ENCODE data around the gene MBNL1.

The MBNL1 gene

DNA sequence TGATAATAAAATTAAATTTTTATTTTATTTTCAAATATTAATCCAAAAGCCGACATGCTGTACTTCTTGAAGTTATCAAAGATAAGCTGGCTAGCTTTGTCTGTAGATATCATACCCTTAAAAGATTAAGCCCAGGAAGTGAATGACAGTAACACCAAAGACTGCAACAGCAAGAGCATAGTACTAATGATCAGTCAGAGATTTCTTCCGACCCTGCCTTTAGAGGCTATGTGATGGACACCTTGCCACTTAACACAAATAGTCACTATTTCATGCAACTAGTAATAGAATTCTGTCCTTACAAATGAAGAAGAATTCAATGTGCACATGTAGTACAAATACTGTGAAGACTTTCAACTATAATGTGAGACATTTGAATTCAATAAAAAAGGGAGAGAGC lies 9.3 kb upstream of the MBNL1 start:
- peaks cover 8% of the 10 kb centered on the region for H3K36me3 Mint-ChIP-seq (ENCODE audit: low read depth)
- H3K4me3 Mint-ChIP-seq, result peak overlapping the region; percentile 60
- peaks cover 93% of the 10 kb centered on the region for H3K4me1 Mint-ChIP-seq (ENCODE audit: low read depth)
- peak overlapping the region; percentile 97 for H3K27ac Mint-ChIP-seq
- no peaks in the 10 kb centered on the region for H3K27me3 Mint-ChIP-seq
- H3K9me3 Mint-ChIP-seq, result no peaks in the 10 kb centered on the region

DNA sequence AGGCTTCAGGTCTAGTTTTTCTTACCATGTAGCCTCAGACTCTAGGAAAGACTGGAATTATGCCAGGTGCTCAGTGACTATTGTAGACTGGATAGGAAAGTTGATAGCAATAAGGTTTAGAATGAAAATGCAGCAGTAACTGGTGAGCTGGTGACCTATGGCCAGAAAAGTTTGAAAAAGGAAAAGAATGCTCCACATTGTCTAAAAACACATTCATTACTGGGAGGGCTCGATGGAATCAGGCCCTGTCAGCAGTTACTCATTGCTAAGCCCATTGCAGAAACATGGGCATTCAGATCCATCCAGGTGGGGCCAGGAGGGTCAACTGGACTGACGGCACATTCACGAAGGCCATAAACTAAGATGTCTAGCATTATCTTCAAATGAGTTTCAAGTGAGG lies 8.7 kb upstream of the MBNL1 start:
- Mint-ChIP-seq H3K36me3 (ENCODE audit: low read depth) (peaks cover 8% of the 10 kb centered on the region), H3K27me3 (no peaks in the 10 kb centered on the region), H3K27ac (peak overlapping the region; percentile 97), H3K4me1 (ENCODE audit: low read depth) (peaks cover 91% of the 10 kb centered on the region), H3K9me3 (no peaks in the 10 kb centered on the region), H3K4me3 (peak overlapping the region; percentile 60)

DNA sequence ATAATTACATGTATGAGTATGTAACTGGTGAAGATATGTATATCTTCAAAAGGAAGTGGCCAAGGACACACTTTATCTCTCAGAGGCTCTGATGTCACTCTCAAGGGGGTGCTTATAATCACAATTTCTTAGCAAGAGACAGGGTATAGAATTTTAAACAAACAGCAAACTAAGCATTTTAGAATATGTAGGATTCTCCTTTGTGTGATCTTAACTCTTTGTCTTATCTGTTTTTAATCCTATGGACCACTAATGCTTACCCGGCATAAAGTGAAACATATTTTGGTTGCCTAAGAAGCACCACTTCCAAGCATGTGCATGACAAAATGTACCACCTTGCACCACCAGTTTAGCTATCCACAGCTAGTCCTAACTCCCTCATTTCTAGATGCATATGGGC lies 8.2 kb upstream of the MBNL1 start:
- H3K9me3 Mint-ChIP-seq, result no peaks in the 10 kb centered on the region
- peaks cover 91% of the 10 kb centered on the region for H3K4me1 Mint-ChIP-seq (ENCODE audit: low read depth)
- peaks cover 8% of the 10 kb centered on the region for H3K36me3 Mint-ChIP-seq (ENCODE audit: low read depth)
- H3K27me3 Mint-ChIP-seq, result no peaks in the 10 kb centered on the region
- H3K4me3 Mint-ChIP-seq, result peak overlapping the region; percentile 14
- peak overlapping the region; percentile 63 for H3K27ac Mint-ChIP-seq

DNA sequence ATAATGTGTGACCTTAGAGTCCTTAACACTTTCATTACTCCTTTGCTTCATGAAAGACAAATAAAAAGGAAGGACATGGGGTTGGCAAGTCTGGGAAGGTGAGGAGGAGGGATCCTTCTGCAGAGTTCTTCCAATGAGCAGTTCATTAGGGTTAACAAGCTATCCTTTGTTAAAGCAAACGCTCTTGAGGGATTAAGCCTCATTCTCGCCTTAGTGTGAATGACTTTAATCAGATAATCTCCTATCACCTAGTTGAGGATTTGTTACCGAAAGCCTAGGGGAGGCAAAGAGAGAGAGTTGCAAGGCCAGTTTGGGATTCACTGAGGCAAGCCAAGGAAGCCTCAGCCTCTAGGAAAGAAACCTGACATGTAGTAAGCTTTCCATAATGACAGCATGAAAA lies 7.4 kb upstream of the MBNL1 start:
- Mint-ChIP-seq H3K4me1 (ENCODE audit: low read depth) (peaks cover 90% of the 10 kb centered on the region), H3K27ac (peak overlapping the region; percentile 63), H3K4me3 (no peak overlapping the region), H3K9me3 (no peaks in the 10 kb centered on the region), H3K36me3 (ENCODE audit: low read depth) (peaks cover 8% of the 10 kb centered on the region), H3K27me3 (no peaks in the 10 kb centered on the region)

DNA sequence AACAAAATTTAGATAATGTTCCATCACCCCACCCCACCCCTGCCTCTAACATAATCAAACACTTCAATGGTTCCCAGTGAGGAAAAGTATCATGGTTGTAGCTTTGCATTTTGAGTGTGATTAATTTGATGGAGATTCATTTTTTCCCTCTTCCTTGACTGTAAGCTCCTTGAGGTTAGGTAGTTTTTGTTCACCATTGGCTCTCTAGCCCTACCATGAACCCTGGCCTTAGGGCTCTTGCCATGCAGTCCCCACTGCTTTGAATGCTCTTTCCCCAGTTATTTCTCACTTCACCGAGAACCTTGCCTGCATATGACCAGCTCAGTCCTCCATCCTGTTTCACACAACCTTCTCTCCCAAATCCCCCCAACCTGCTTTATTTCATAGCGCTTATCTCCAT lies 5.0 kb upstream of the MBNL1 start:
- H3K36me3 Mint-ChIP-seq (ENCODE audit: low read depth), result peaks cover 8% of the 10 kb centered on the region
- H3K4me1 Mint-ChIP-seq (ENCODE audit: low read depth), result peaks cover 89% of the 10 kb centered on the region
- H3K4me3 Mint-ChIP-seq, result peak overlapping the region; percentile 16
- H3K27me3 Mint-ChIP-seq, result no peaks in the 10 kb centered on the region
- no peaks in the 10 kb centered on the region for H3K9me3 Mint-ChIP-seq
- peak overlapping the region; percentile 69 for H3K27ac Mint-ChIP-seq

DNA sequence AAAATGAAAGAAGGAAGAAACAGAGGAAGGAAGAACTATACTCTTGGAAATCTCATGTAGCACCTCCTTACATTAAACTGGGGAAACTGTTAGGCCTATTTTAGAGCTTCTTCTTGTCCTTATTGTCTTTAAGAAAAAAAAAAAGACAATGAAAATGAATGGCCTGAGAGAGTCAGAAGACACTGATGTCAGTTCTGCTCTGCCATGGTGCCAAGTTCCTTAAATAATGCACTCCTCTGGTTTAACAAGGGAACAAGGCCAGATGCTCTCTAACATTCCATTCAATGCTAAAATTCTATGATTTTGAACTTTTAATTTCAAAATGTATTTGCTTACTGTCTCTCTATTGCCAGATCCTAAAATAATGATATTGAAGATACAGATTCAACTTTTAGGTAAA lies 4.4 kb upstream of the MBNL1 start:
- Mint-ChIP-seq H3K27ac (peak overlapping the region; percentile 69), H3K9me3 (no peaks in the 10 kb centered on the region), H3K4me3 (peak overlapping the region; percentile 0), H3K4me1 (ENCODE audit: low read depth) (peaks cover 83% of the 10 kb centered on the region), H3K27me3 (no peaks in the 10 kb centered on the region), H3K36me3 (ENCODE audit: low read depth) (peaks cover 8% of the 10 kb centered on the region)

GRCh38 chr3:152266221-152266995 lies 2.3 kb upstream of the MBNL1 start:
- Mint-ChIP-seq H3K27ac (peak overlapping the region; percentile 93), H3K36me3 (ENCODE audit: low read depth) (peaks cover 24% of the 10 kb centered on the region), H3K27me3 (no peaks in the 10 kb centered on the region), H3K4me1 (ENCODE audit: low read depth) (peaks cover 66% of the 10 kb centered on the region), H3K9me3 (no peaks in the 10 kb centered on the region), H3K4me3 (peak overlapping the region; percentile 88)

DNA sequence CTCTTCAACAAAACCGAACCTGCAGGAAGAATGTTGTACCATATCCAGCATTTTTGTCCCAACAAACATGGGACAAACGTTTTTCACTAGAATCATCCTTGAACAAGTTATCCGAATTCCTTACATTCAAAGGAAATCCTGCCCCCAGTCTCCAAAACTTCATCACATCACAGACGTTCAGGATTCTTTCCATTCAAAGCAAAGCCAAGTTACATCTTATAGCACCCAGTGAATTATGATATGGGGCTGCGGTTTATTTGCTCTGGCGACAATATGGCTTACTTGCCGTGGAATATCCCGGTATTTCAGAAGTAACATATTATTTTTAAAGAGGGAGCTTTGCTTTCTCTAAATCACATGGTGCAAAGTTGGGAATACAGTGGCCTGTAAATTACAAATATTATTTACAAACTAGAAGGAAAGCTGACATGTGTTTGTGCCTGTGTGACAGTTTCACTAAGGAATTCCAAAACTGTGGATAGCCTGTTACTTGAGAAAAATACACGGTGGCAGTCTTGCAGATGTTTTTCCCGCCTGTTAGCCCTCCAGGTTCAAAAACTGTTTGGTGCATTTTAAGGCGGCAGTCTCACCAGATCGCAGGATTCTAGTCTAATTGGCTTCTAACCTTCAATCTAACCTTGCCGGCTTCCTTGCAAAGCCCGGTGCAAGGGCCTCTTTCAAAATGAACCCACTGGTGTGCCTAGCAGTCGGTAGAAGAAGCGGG lies 736 bp upstream of the MBNL1 start:
- Mint-ChIP-seq H3K36me3 (ENCODE audit: low read depth) (peaks cover 35% of the 10 kb centered on the region), H3K9me3 (no peaks in the 10 kb centered on the region), H3K27me3 (no peaks in the 10 kb centered on the region), H3K27ac (peak overlapping the region; percentile 93), H3K4me1 (ENCODE audit: low read depth) (peaks cover 70% of the 10 kb centered on the region), H3K4me3 (peak overlapping the region; percentile 88)

DNA sequence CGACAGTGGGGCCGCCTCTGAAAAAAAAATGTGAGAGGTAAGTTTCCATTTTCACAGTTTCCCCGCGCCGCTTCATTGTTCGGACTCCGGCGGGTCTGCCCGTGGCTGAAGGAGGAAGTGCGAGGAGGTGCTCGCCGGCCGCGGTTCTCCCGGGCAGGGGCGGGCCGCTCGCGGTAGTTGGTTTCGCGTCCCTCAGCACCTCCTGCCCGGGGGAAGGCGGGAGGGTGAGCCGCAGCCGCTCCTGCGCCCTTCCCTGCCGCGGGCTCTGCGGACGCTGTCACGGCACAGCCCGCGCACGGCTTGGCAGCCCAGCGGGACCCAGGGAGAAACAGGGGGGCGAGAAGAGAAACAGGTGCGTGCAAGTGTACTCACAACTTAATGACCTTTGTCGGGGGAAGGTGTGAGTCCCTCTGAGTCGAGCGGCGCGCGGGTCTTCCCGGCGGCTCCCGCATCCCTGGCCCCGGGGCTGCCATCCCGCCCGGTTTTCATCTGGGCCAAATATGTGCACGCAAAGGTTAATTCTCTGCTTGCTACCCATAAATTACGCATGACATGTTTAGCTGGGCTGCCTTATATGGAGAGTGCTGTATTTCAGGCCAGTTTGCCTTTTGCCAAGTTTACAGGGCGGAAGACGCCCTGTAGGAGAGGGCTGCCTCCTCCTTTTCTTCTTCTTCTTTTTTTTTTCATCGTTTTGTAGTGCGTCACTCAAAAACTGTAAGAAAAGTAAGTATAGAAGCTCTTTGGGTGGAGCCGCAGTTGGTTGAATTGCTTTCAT lies 514 bp downstream of the MBNL1 start:
- peak overlapping the region; percentile 93 for H3K27ac Mint-ChIP-seq
- H3K9me3 Mint-ChIP-seq, result no peaks in the 10 kb centered on the region
- peaks cover 70% of the 10 kb centered on the region for H3K4me1 Mint-ChIP-seq (ENCODE audit: low read depth)
- peak overlapping the region; percentile 88 for H3K4me3 Mint-ChIP-seq
- H3K36me3 Mint-ChIP-seq (ENCODE audit: low read depth), result peaks cover 38% of the 10 kb centered on the region
- no peaks in the 10 kb centered on the region for H3K27me3 Mint-ChIP-seq

DNA sequence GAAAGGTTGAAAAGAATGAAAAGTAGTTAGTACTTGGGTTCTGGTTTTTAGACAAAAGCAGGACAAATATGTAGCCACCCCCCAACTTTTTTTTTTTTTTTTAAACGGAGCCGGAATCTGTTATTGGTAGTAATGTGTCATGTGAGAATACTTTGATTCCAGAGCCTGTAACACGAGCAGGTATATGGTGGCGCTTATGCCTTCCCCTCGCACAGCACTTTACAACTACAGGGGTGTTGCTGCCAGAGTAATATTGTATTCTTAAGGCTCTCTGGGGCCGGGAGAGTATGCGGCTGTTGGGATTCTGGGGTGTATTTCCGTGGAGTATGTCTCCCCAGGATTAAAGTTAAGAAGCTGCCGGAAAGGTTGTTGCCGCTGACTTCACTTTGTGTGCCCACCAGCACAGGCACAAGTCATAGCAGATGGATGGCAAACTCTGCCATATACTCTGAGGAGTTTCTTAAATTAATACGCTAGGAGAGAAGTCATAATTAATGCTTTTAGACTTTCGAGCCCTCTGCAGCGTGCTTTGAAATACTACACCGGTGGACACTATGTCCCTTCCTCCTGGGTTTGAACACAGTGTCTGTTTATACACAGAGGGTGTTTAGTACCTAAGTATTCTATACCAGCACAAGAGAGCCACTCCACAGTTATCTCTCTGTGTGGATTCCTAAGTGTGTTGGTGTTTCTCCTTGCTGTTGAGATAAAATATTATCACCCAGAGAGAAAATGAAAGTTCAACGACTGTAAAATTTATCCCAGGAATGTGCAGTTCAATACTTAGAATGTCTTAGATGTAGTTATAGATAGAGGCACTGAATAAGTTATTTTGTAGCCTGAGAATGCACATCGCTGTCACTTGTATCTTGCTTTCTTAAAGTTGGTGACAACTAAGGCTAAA lies 1.4 kb downstream of the MBNL1 start:
- Mint-ChIP-seq H3K27ac (peak overlapping the region; percentile 93), H3K36me3 (ENCODE audit: low read depth) (peaks cover 39% of the 10 kb centered on the region), H3K4me1 (ENCODE audit: low read depth) (peaks cover 71% of the 10 kb centered on the region), H3K9me3 (no peaks in the 10 kb centered on the region), H3K27me3 (no peaks in the 10 kb centered on the region), H3K4me3 (peak overlapping the region; percentile 88)

GRCh38 chr3:152270937-152271336 lies 2.2 kb downstream of the MBNL1 start:
- H3K4me3 Mint-ChIP-seq, result peak overlapping the region; percentile 88
- H3K4me1 Mint-ChIP-seq (ENCODE audit: low read depth), result peaks cover 70% of the 10 kb centered on the region

DNA sequence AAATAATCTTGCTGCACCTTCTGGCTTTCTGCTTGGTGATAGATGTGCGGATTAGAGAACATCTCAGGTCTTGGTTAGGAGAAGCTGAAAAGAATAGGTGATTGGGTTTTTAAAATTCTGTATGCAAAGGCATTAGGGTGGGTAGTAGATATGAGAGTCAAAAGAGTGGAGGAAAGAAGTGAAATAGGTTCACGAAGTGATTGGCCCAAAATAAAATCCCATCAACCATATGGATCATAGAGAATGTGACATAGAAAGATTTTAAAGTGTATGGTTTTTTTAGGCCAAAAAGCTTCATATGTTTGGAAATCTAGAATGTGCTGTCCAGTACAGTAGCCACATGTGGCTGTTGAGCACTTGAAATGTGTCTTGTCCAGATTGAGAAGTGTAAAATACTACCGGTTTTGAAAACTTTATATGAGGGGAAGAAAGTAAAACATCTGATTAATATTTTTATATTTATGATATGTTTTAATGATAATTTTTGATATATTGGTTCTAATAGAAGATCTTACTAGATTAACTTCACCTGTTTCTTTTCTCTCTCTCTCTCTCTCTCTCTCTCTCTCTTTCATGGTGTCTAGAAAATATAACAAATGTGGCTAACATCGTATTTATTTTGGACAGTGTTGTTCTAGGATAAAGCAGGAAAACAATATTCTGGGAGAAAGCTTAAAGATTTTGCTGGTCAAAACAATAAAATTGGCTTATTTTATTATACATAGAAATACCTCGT lies 2.9 kb downstream of the MBNL1 start:
- no peaks in the 10 kb centered on the region for H3K27me3 Mint-ChIP-seq
- peaks cover 70% of the 10 kb centered on the region for H3K4me1 Mint-ChIP-seq (ENCODE audit: low read depth)
- H3K4me3 Mint-ChIP-seq, result peak overlapping the region; percentile 88
- H3K27ac Mint-ChIP-seq, result peak overlapping the region; percentile 93
- H3K9me3 Mint-ChIP-seq, result no peaks in the 10 kb centered on the region
- H3K36me3 Mint-ChIP-seq (ENCODE audit: low read depth), result peaks cover 41% of the 10 kb centered on the region

More at GRCh38 chr3:152270937-152271336, 2.2 kb downstream of the MBNL1 start:
- Mint-ChIP-seq H3K27ac (peak overlapping the region; percentile 93), H3K36me3 (ENCODE audit: low read depth) (peaks cover 39% of the 10 kb centered on the region), H3K9me3 (no peaks in the 10 kb centered on the region), H3K27me3 (no peaks in the 10 kb centered on the region)

- peak overlapping the region; percentile 88 for H3K4me3 Mint-ChIP-seq
- peaks cover 43% of the 10 kb centered on the region for H3K36me3 Mint-ChIP-seq (ENCODE audit: low read depth)
- H3K4me1 Mint-ChIP-seq (ENCODE audit: low read depth), result peaks cover 68% of the 10 kb centered on the region
- peak overlapping the region; percentile 93 for H3K27ac Mint-ChIP-seq
- no peaks in the 10 kb centered on the region for H3K9me3 Mint-ChIP-seq
- H3K27me3 Mint-ChIP-seq, result no peaks in the 10 kb centered on the region
Observed at GRCh38 chr3:152272771-152273242, 4.1 kb downstream of the MBNL1 start.

Measured in stimulated activated naive CD8-positive, alpha-beta T cell treated with anti-CD3 and anti-CD28 coated beads, Interleukin-15, Interleukin-2, amounts not matched to agents 100 ng/mL and 50 ng/mL, for 24 hours (primary cell).